Trophoblast cell (in vitro differentiated cells and primary cell): ENCODE results near the gene GPN1.

ENCODE experiments used
- DNase-seq, 2 donors: peaks; one replicate each; pipeline ENCODE4 v3.0.0-alpha.2; 2016
- H2AFZ ChIP-seq: 2 replicates; pipeline ENCODE4 v1.6.1; 2013; ENCODE audit warnings: low read length, moderate library complexity, mild to moderate bottlenecking; ENCODE audit not compliant: insufficient read depth, poor library complexity
- H2AK5ac ChIP-seq: 2 replicates; pipeline ENCODE4 v1.6.1; 2013; ENCODE audit warnings: mild to moderate bottlenecking, low read length
- H2BK120ac ChIP-seq: 2 replicates; pipeline ENCODE4 v1.6.1; 2013; ENCODE audit warnings: low read length, mild to moderate bottlenecking, moderate library complexity; ENCODE audit not compliant: insufficient read depth, poor library complexity
- H2BK12ac ChIP-seq: 2 replicates; pipeline ENCODE4 v1.6.1; 2013; ENCODE audit warnings: mild to moderate bottlenecking, low read length, moderate library complexity
- H2BK5ac ChIP-seq: 2 replicates; pipeline ENCODE4 v1.6.1; 2013; ENCODE audit warnings: low read length, low read depth, moderate library complexity, mild to moderate bottlenecking; ENCODE audit not compliant: poor library complexity
- H3K14ac ChIP-seq: 2 replicates; pipeline ENCODE4 v1.6.1; 2013; ENCODE audit warnings: mild to moderate bottlenecking, low read length
- H3K18ac ChIP-seq: 2 replicates; pipeline ENCODE4 v1.6.1; 2013; ENCODE audit warnings: mild to moderate bottlenecking, low read length
- H3K23ac ChIP-seq: 2 replicates; pipeline ENCODE4 v1.6.1; 2013; ENCODE audit warnings: low read length
- H3K27ac ChIP-seq: 2 replicates; pipeline ENCODE4 v1.5.1; 2013; ENCODE audit warnings: low read depth, mild to moderate bottlenecking, inconsistent platforms, low read length, moderate library complexity
- H3K27me3 ChIP-seq: 2 replicates; pipeline ENCODE4 v1.6.1; 2013; ENCODE audit warnings: inconsistent platforms, mild to moderate bottlenecking, low read length, moderate library complexity; ENCODE audit not compliant: insufficient read depth
- H3K36me3 ChIP-seq, 2 experiments: 1 replicate in 1 of 2; 2 replicates in 1 of 2; pipeline ENCODE4 v1.6.1; 2013; ENCODE audit warnings: low read length in 2 of 2, mild to moderate bottlenecking in 2 of 2, moderate library complexity in 1 of 2; ENCODE audit not compliant: insufficient read depth in 2 of 2, control insufficient read depth in 1 of 2
- H3K4ac ChIP-seq: 2 replicates; pipeline ENCODE4 v1.6.1; 2013; ENCODE audit warnings: low read depth, mild to moderate bottlenecking, low read length, moderate library complexity
- H3K4me1 ChIP-seq, 2 experiments: 1 replicate in 1 of 2; 2 replicates in 1 of 2; pipeline ENCODE4 v1.6.1; 2013; ENCODE audit warnings: low read length in 2 of 2, mild to moderate bottlenecking in 2 of 2, moderate library complexity in 1 of 2; ENCODE audit not compliant: insufficient read depth in 2 of 2, control insufficient read depth in 1 of 2
- H3K4me2 ChIP-seq: 2 replicates; pipeline ENCODE4 v1.6.1; 2013; ENCODE audit warnings: inconsistent platforms, mild to moderate bottlenecking, low read length, moderate library complexity
- H3K4me3 ChIP-seq: 2 replicates; pipeline ENCODE4 v1.5.1; 2013; ENCODE audit warnings: mild to moderate bottlenecking, low read depth, low read length, inconsistent platforms
- H3K79me1 ChIP-seq: one replicate; pipeline ENCODE4 v1.6.1; 2013; ENCODE audit warnings: low read length
- H3K79me2 ChIP-seq: 2 replicates; pipeline ENCODE4 v1.6.1; 2013; ENCODE audit warnings: low read length, mild to moderate bottlenecking; ENCODE audit not compliant: control insufficient read depth, insufficient read depth, poor library complexity
- H3K9ac ChIP-seq: 2 replicates; pipeline ENCODE4 v1.6.1; 2013; ENCODE audit warnings: mild to moderate bottlenecking, low read length
- H3K9me3 ChIP-seq: 2 replicates; pipeline ENCODE4 v1.6.1; 2013; ENCODE audit warnings: low read depth, mild to moderate bottlenecking, control low read depth, inconsistent platforms, low read length; ENCODE audit not compliant: insufficient read depth
- H4K12ac ChIP-seq: 2 replicates; pipeline ENCODE4 v1.6.1; 2013; ENCODE audit warnings: low read depth, mild to moderate bottlenecking, low read length, moderate library complexity
- H4K8ac ChIP-seq: 2 replicates; pipeline ENCODE4 v1.6.1; 2013; ENCODE audit warnings: low read depth, mild to moderate bottlenecking, low read length, moderate library complexity
- H4K91ac ChIP-seq: one replicate; pipeline ENCODE4 v1.6.1; 2013; ENCODE audit warnings: low read depth, mild to moderate bottlenecking, low read length, moderate library complexity
- WGBS: extraction: QIAGEN DNeasy Blood & Tissue Kit; methylation state at CpG from one replicate; pipeline ENCODE4 v1.1.7; 2013; ENCODE audit warnings: missing lambda C conversion rate; ENCODE audit not compliant: insufficient read length, insufficient coverage; ENCODE audit errors: extremely low coverage; 5-methylcytosine and 5-hydroxymethylcytosine counted together

Gene GPN1

GRCh38 chr2:27640722-27641245, 11.9 kb downstream of the GPN1 start:
- Histone ChIP-seq H2BK120ac (no peak overlapping the region), H3K18ac (no peak overlapping the region), H4K91ac (no peak overlapping the region), H2BK12ac (no peak overlapping the region), H3K23ac (no peak overlapping the region), H4K12ac (no peak overlapping the region), H3K9ac (no peak overlapping the region), H4K8ac (no peak overlapping the region), H3K27me3 (no peaks in the 10 kb centered on the region), H3K4me2 (no peak overlapping the region), H3K79me1 (no peaks in the 10 kb centered on the region), H3K36me3 (peaks cover 22 to 35% of the 10 kb centered on the region in 2 experiments), H2AFZ (no peak overlapping the region), H3K14ac (no peak overlapping the region), H3K4ac (no peak overlapping the region), H3K9me3 (no peaks in the 10 kb centered on the region), H3K27ac (no peak overlapping the region), H2BK5ac (no peak overlapping the region), H3K79me2 (no peaks in the 10 kb centered on the region), H2AK5ac (no peak overlapping the region), H3K4me3 (no peak overlapping the region), H3K4me1 (no peaks in the 10 kb centered on the region)
- DNase-seq = no peak
- WGBS = no CpG with 5 or more reads among the region's 2 CpGs

- no peak overlapping the region for H2BK120ac ChIP-seq
- no peak overlapping the region for H3K4ac ChIP-seq
- H3K14ac ChIP-seq = no peak overlapping the region
- no peak overlapping the region for H2AFZ ChIP-seq
- no peak overlapping the region for H3K9ac ChIP-seq
- no peak overlapping the region for H2BK5ac ChIP-seq
- H4K91ac ChIP-seq = no peak overlapping the region
- no peaks in the 10 kb centered on the region for H3K27me3 ChIP-seq
- H3K23ac ChIP-seq = no peak overlapping the region
- no peaks in the 10 kb centered on the region for H3K79me2 ChIP-seq
- no peak overlapping the region for H2BK12ac ChIP-seq
- no peak overlapping the region for H3K4me2 ChIP-seq
- no peak overlapping the region for H3K27ac ChIP-seq
- H3K4me3 ChIP-seq = no peak overlapping the region
- no peak overlapping the region for H3K18ac ChIP-seq
- no peak overlapping the region for H4K12ac ChIP-seq
- no peak for DNase-seq
- H3K9me3 ChIP-seq = no peaks in the 10 kb centered on the region
- H4K8ac ChIP-seq = no peak overlapping the region
- no peak overlapping the region for H2AK5ac ChIP-seq
- no peaks in the 10 kb centered on the region for H3K4me1 ChIP-seq
- H3K79me1 ChIP-seq = no peaks in the 10 kb centered on the region
- peaks cover 25 to 36% of the 10 kb centered on the region in 2 experiments for H3K36me3 ChIP-seq
Observed at GRCh38 chr2:27645197-27645596, 16.3 kb downstream of the GPN1 start.

- Histone ChIP-seq H3K36me3 (peaks cover 21 to 35% of the 10 kb centered on the region in 2 experiments), H3K9me3 (no peaks in the 10 kb centered on the region), H3K9ac (no peak overlapping the region), H2BK5ac (no peak overlapping the region), H2BK120ac (no peak overlapping the region), H3K4ac (no peak overlapping the region), H2AK5ac (no peak overlapping the region), H4K8ac (no peak overlapping the region), H3K4me1 (no peaks in the 10 kb centered on the region), H4K12ac (no peak overlapping the region), H3K14ac (no peak overlapping the region), H2BK12ac (no peak overlapping the region), H4K91ac (no peak overlapping the region), H3K18ac (no peak overlapping the region), H3K4me2 (no peak overlapping the region), H3K27me3 (no peaks in the 10 kb centered on the region), H3K4me3 (no peak overlapping the region), H2AFZ (no peak overlapping the region), H3K79me1 (no peaks in the 10 kb centered on the region), H3K23ac (no peak overlapping the region), H3K79me2 (no peaks in the 10 kb centered on the region), H3K27ac (no peak overlapping the region)
- DNase-seq = no peak
Observed at GRCh38 chr2:27647289-27647688, 18.4 kb downstream of the GPN1 start.

- H3K18ac ChIP-seq = no peak overlapping the region
- H3K27me3 ChIP-seq = no peaks in the 10 kb centered on the region
- H3K4ac ChIP-seq = no peak overlapping the region
- no peak overlapping the region for H4K12ac ChIP-seq
- H3K4me1 ChIP-seq = no peaks in the 10 kb centered on the region
- no peak overlapping the region for H3K23ac ChIP-seq
- no CpG with 5 or more reads among the region's 4 CpGs for WGBS
- H2AK5ac ChIP-seq = no peak overlapping the region
- H4K91ac ChIP-seq = no peak overlapping the region
- H4K8ac ChIP-seq = no peak overlapping the region
- no peak overlapping the region for H2BK12ac ChIP-seq
- H3K27ac ChIP-seq = no peak overlapping the region
- no peak for DNase-seq
- no peaks in the 10 kb centered on the region for H3K79me2 ChIP-seq
- no peak overlapping the region for H2BK120ac ChIP-seq
- H3K14ac ChIP-seq = no peak overlapping the region
- no peak overlapping the region for H3K9ac ChIP-seq
- no peak overlapping the region for H2BK5ac ChIP-seq
- H2AFZ ChIP-seq = no peak overlapping the region
- H3K9me3 ChIP-seq = no peaks in the 10 kb centered on the region
- no peak overlapping the region for H3K4me2 ChIP-seq
- H3K4me3 ChIP-seq = no peak overlapping the region
- no peaks in the 10 kb centered on the region for H3K79me1 ChIP-seq
- peaks cover 17 to 37% of the 10 kb centered on the region in 2 experiments for H3K36me3 ChIP-seq
Observed at GRCh38 chr2:27647737-27648136, 18.9 kb downstream of the GPN1 start.
